ENCODE measurements around the gene OTULINL.
"Not testable (repeated sequence)": the region's sequence is repeated elsewhere in the genome, so short reads cannot be mapped to it uniquely, and the experiment has no call there.

OTULINL gene

GRCh38 chr5:14581106-14581890, at the start of gene OTULINL:
Gene OTULINL (plus strand): TSS chr5:14581792. CDS start chr5:14581895, 103 bp downstream.
- DNase-seq = peak; percentile 90

GRCh38 chr5:14532180-14532579, 49.4 kb upstream of the OTULINL start:
- no peak for DNase-seq

- no peak for DNase-seq
These were observed 46.8 kb upstream of the OTULINL start for GRCh38 chr5:14534773-14535172.

GRCh38 chr5:14545308-14545707, 36.3 kb upstream of the OTULINL start:
- no peak for DNase-seq

- DNase-seq = no peak
These were observed 35.7 kb upstream of the OTULINL start for GRCh38 chr5:14545862-14546261.

GRCh38 chr5:14547666-14548065, 33.9 kb upstream of the OTULINL start:
- DNase-seq = no peak

GRCh38 chr5:14551211-14551610, 30.4 kb upstream of the OTULINL start:
- DNase-seq = no peak

- no peak for DNase-seq
These were observed 29.6 kb upstream of the OTULINL start for GRCh38 chr5:14552017-14552416.

- not testable (repeated sequence) for DNase-seq
These were observed 27.3 kb upstream of the OTULINL start for GRCh38 chr5:14554288-14554687.

GRCh38 chr5:14556015-14556414, 25.6 kb upstream of the OTULINL start:
- DNase-seq = no peak

GRCh38 chr5:14557203-14557770, 24.3 kb upstream of the OTULINL start:
- DNase-seq = no peak

GRCh38 chr5:14557791-14558415, 23.7 kb upstream of the OTULINL start:
- DNase-seq = no peak

- DNase-seq = no peak
These were observed 21.4 kb upstream of the OTULINL start for GRCh38 chr5:14560091-14560595.

- DNase-seq = no peak
These were observed 19.9 kb upstream of the OTULINL start for GRCh38 chr5:14561741-14562140.

- DNase-seq = no peak
These were observed 13.3 kb upstream of the OTULINL start for GRCh38 chr5:14568333-14568732.

- no peak for DNase-seq
These were observed 11.5 kb upstream of the OTULINL start for GRCh38 chr5:14569948-14570691.

- no peak for DNase-seq
These were observed 9.7 kb upstream of the OTULINL start for GRCh38 chr5:14571901-14572300.

- no peak for DNase-seq
These were observed 9.2 kb upstream of the OTULINL start for GRCh38 chr5:14572385-14572784.

GRCh38 chr5:14572836-14573235, 8.8 kb upstream of the OTULINL start:
- DNase-seq = no peak

- no peak for DNase-seq
These were observed 7.5 kb upstream of the OTULINL start for GRCh38 chr5:14574096-14574495.

- no peak for DNase-seq
These were observed 6.6 kb upstream of the OTULINL start for GRCh38 chr5:14574891-14575508.

- DNase-seq = no peak
These were observed 5.4 kb upstream of the OTULINL start for GRCh38 chr5:14576206-14576605.
